ENCODE results near the gene FXR2. TPM values are rescaled to one million over a fixed set of nuclear protein-coding genes. Genes with fewer than 3 reads are reported as not detected.
A peak's percentile ranks its signal among the peaks of the same experiment; 100 is the strongest.
"Not testable (repeated sequence)": the region's sequence is repeated elsewhere in the genome, so short reads cannot be mapped to it uniquely, and the experiment has no call there.

FXR2 gene
- total and polyA plus RNA-seq, 10 donors: 17.7 to 29.3 (median 24.0) TPM

GRCh38 chr17:7627250-7628121 is 12.8 kb upstream of the FXR2 start, which contains the start of gene SAT2:
SAT2 (minus strand) TSS chr17:7627821; CDS start chr17:7627635, 186 bp downstream.
- WGBS, 5 donors: 0 to 2% (median 1%) methylated on average over 32 to 54 of the region's 54 CpGs
- Histone ChIP-seq H3K4me1 (peaks cover 9 to 29% (median 19%) of the 10 kb centered on the region in 6 donors), H3K27ac (peak within 1 kb of the TSS; percentile 82 to 97 (median 91)), H3K36me3 (peaks cover 0 to 14% (median 0%) of the 10 kb centered on the region in 6 donors), H3K4me3 (peak within 1 kb of the TSS; percentile 52 to 84 (median 58)), H3K27me3 (replicated peaks in 1 of 7) (no peaks in the 10 kb centered on the region), H3K9me3 (no peaks in the 10 kb centered on the region)
- intact Hi-C loops (cut with DNase I; ENCODE audit: low total_unique reads): loop anchor here (10.0 kb wide), 1 partner anchor 57 kb away; the partner anchor contains the start of genes TP53 and WRAP53
- no peak for TF ChIP-seq CTCF (IDR thresholded peaks at IDR 0.05 in 8 of 11, conservative IDR thresholded peaks at IDR 0.05 in 3 of 11)
- TF ChIP-seq POLR2A (IDR thresholded peaks at IDR 0.05): peak in 2 of 3 donors; percentile 8 to 68
- TF ChIP-seq POLR2AphosphoS5 (IDR thresholded peaks at IDR 0.05): peak; percentile 90 to 91 (median 91)
- peak; percentile 96 for DNase-seq

GRCh38 chr17:7626956-7627249 is 12.2 kb upstream of the FXR2 start:
- no peak for TF ChIP-seq CTCF (IDR thresholded peaks at IDR 0.05 in 8 of 11, conservative IDR thresholded peaks at IDR 0.05 in 3 of 11)
- no peak for TF ChIP-seq POLR2A (IDR thresholded peaks at IDR 0.05)
- no peak for TF ChIP-seq POLR2AphosphoS5 (IDR thresholded peaks at IDR 0.05)
- WGBS, 5 donors: 23 to 33% (median 32%) methylated on average over 6 of the region's 6 CpGs
- DNase-seq: no peak
- peak overlapping the region; percentile 82 to 97 (median 91) for H3K27ac ChIP-seq
- no peaks in the 10 kb centered on the region for H3K27me3 ChIP-seq (replicated peaks in 1 of 7)
- H3K4me1 ChIP-seq: peaks cover 9 to 28% (median 19%) of the 10 kb centered on the region in 6 donors
- H3K36me3 ChIP-seq: peaks cover 0 to 14% (median 0%) of the 10 kb centered on the region in 6 donors
- H3K9me3 ChIP-seq: no peaks in the 10 kb centered on the region
- intact Hi-C loops (cut with DNase I; ENCODE audit: low total_unique reads): loop anchor here (10.0 kb wide), 1 partner anchor 58 kb away; the partner anchor contains the start of genes TP53 and WRAP53
- peak overlapping the region; percentile 52 to 84 (median 58) for H3K4me3 ChIP-seq

GRCh38 chr17:7626307-7626706 is 11.6 kb upstream of the FXR2 start:
- peak overlapping the region in 7 of 8 donors; percentile 82 to 97 (median 91) for H3K27ac ChIP-seq

GRCh38 chr17:7625749-7626148 is 11.1 kb upstream of the FXR2 start:
- Histone ChIP-seq H3K36me3 (peaks cover 0 to 14% (median 0%) of the 10 kb centered on the region in 6 donors), H3K27ac (peak overlapping the region in 4 of 8 donors; percentile 91 to 97 (median 92)), H3K4me1 (peaks cover 9 to 28% (median 19%) of the 10 kb centered on the region in 6 donors)
- intact Hi-C loops (cut with DNase I; ENCODE audit: low total_unique reads): loop anchor here (10.0 kb wide), 1 partner anchor 59 kb away; the partner anchor contains the start of genes TP53 and WRAP53
- WGBS, 5 donors: 95 to 98% (median 97%) methylated on average over 16 of the region's 16 CpGs
- H3K9me3 ChIP-seq; H3K4me3 ChIP-seq; DNase-seq; H3K27me3 ChIP-seq (replicated peaks in 1 of 7): not testable (repeated sequence)

More at GRCh38 chr17:7626307-7626706, 11.6 kb upstream of the FXR2 start:
- H3K27me3 ChIP-seq (replicated peaks in 1 of 7): no peaks in the 10 kb centered on the region
- peaks cover 9 to 28% (median 19%) of the 10 kb centered on the region in 6 donors for H3K4me1 ChIP-seq
- TF ChIP-seq POLR2A (IDR thresholded peaks at IDR 0.05) (no peak), POLR2AphosphoS5 (IDR thresholded peaks at IDR 0.05) (peak in 2 of 3 donors; percentile 29 to 35)
- peaks cover 0 to 14% (median 0%) of the 10 kb centered on the region in 6 donors for H3K36me3 ChIP-seq
- intact Hi-C loops (cut with DNase I; ENCODE audit: low total_unique reads): loop anchor here (10.0 kb wide), 1 partner anchor 58 kb away; the partner anchor contains the start of genes TP53 and WRAP53
- 52 to 75% (median 64%) methylated on average over 7 of the region's 7 CpGs for WGBS, 5 donors
- no peaks in the 10 kb centered on the region for H3K9me3 ChIP-seq
- no peak for DNase-seq
- H3K4me3 ChIP-seq: peak overlapping the region in 5 of 8 donors; percentile 56 to 84 (median 58)
